Caki2 (cell line): ENCODE data around the gene GPR32. TPM values are rescaled to one million over a fixed set of nuclear protein-coding genes. Genes with fewer than 3 reads are reported as not detected.
"Not testable (repeated sequence)": the region's sequence is repeated elsewhere in the genome, so short reads cannot be mapped to it uniquely, and the experiment has no call there.

Experiments
- DNase-seq: peaks from one replicate; pipeline ENCODE4 v3.0.0-alpha.2; 2015; ENCODE audit warnings: low read depth
- in situ Hi-C: cut with HindIII; loops from 2 replicates; pipeline ENCODE4 v1.10.0; 2016; ENCODE audit warnings: low sequenced_read_pairs, low pct_unique_long_range_greater_than_20kb, mixed read lengths
- total RNA-seq: library from RNA; depleted of rRNA; stranded (reverse); fragments of >200 nt; shearing (Covaris generic); gene quantifications from 2 replicates; pipeline ENCODE4 v1.2.3, GENCODE V29; 2014; ENCODE audit warnings: low replicate concordance; rRNA removed

GPR32 gene
- not detected in 2 replicates for total RNA-seq

- in situ Hi-C loops, DNase-seq: not testable (repeated sequence)
Observed at GRCh38 chr19:50770164-50770563, at the start of gene GPR32. TSS of gene GPR32 (plus strand) at chr19:50770464. CDS start at chr19:50770601, 137 bp downstream.

- no peak for DNase-seq
Observed at GRCh38 chr19:50720921-50721381, 49.3 kb upstream of the GPR32 start.

GRCh38 chr19:50721441-50722137 lies 48.7 kb upstream of the GPR32 start:
- in situ Hi-C loops, result no loop called here
- DNase-seq, result peak; percentile 29

More at GRCh38 chr19:50720921-50721381, 49.3 kb upstream of the GPR32 start:
- in situ Hi-C loops, result no loop called here

- in situ Hi-C loops, result no loop called here
- no peak for DNase-seq
Observed at GRCh38 chr19:50722201-50723013, 47.9 kb upstream of the GPR32 start.

GRCh38 chr19:50723069-50723468 lies 47.2 kb upstream of the GPR32 start, which contains the start of gene CLEC11A:
TSS of gene CLEC11A (plus strand) at chr19:50723364. CDS start at chr19:50723526, 162 bp downstream.
- in situ Hi-C loops, result no loop called here

GRCh38 chr19:50723735-50724521 lies 46.3 kb upstream of the GPR32 start:
- no peak for DNase-seq
- in situ Hi-C loops, result no loop called here

More at GRCh38 chr19:50723069-50723468, 47.2 kb upstream of the GPR32 start, which contains the start of gene CLEC11A:
- DNase-seq, result no peak

- DNase-seq, result peak; percentile 96
- in situ Hi-C loops, result no loop called here
Observed at GRCh38 chr19:50724522-50725217, 45.6 kb upstream of the GPR32 start.

- in situ Hi-C loops, result no loop called here
- DNase-seq, result no peak
Observed at GRCh38 chr19:50725218-50725910, 44.9 kb upstream of the GPR32 start.

- no peak for DNase-seq
- in situ Hi-C loops, result no loop called here
Observed at GRCh38 chr19:50725911-50726230, 44.4 kb upstream of the GPR32 start.

GRCh38 chr19:50728084-50728737 lies 42.1 kb upstream of the GPR32 start:
- DNase-seq, result peak; percentile 90
- in situ Hi-C loops, result no loop called here

- no peak for DNase-seq
- in situ Hi-C loops, result no loop called here
Observed at GRCh38 chr19:50729894-50730293, 40.4 kb upstream of the GPR32 start.

- in situ Hi-C loops, result no loop called here
- DNase-seq, result no peak
Observed at GRCh38 chr19:50735869-50736268, 34.4 kb upstream of the GPR32 start.

GRCh38 chr19:50736338-50736737 lies 33.9 kb upstream of the GPR32 start:
- DNase-seq, result no peak

GRCh38 chr19:50739132-50739913 lies 30.9 kb upstream of the GPR32 start:
- in situ Hi-C loops, result no loop called here

More at GRCh38 chr19:50736338-50736737, 33.9 kb upstream of the GPR32 start:
- in situ Hi-C loops, result no loop called here

GRCh38 chr19:50739914-50740426 lies 30.3 kb upstream of the GPR32 start:
- DNase-seq, result no peak
- in situ Hi-C loops, result no loop called here

More at GRCh38 chr19:50739132-50739913, 30.9 kb upstream of the GPR32 start:
- DNase-seq, result no peak
